GM18909 (cell line): ENCODE measurements around the gene USF1.
"Not testable (repeated sequence)": the region's sequence is repeated elsewhere in the genome, so short reads cannot be mapped to it uniquely, and the experiment has no call there.

Experiments used
- ATAC-seq: cut with Tn5 transposase; IDR thresholded peaks from one replicate; pipeline ENCODE4 v1.9.1; 2021; ENCODE audit warnings: mild to moderate bottlenecking; ENCODE audit not compliant: unreplicated experiment, poor library complexity

The USF1 gene

GRCh38 chr1:160997323-160998038, 48.3 kb downstream of the USF1 start:
- no peak for ATAC-seq

GRCh38 chr1:160996178-160996577, 49.6 kb downstream of the USF1 start:
- no peak for ATAC-seq

GRCh38 chr1:160993544-160994193, 52.1 kb downstream of the USF1 start:
- ATAC-seq, result no peak

GRCh38 chr1:160992036-160992435, 53.7 kb downstream of the USF1 start:
- not testable (repeated sequence) for ATAC-seq
